HCT116 (cell line): ENCODE data around the gene SLC9A9. TPM values are rescaled to one million over a fixed set of nuclear protein-coding genes. Genes with fewer than 3 reads are reported as not detected.

Source experiments
- ATAC-seq: fragments of 200-7000 bp; cut with Tn5 transposase; 2 replicates; pipeline ENCODE4 v1.9.1; 2020; ENCODE audit warnings: mild to moderate bottlenecking, moderate library complexity
- BruUV-seq: library from RNA; stranded (reverse); fragments of 400-500 nt; replicated peaks from 2 replicates; lab custom pipeline; 2021; lab: Mats Ljungman, UMichigan
- CTCF ChIA-PET: fragments of 300-600 bp; sonication (Branson Sonifier 250); formaldehyde crosslinking; loops from one replicate; lab custom pipeline; 2021; ENCODE audit warnings: antibody characterized with exemption; lab: Charles Lee
- POLR2A ChIA-PET: fragments of 300-600, 350-600 bp; sonication (Branson Sonifier 250); formaldehyde crosslinking; loops from one replicate; lab custom pipeline; 2021; ENCODE audit warnings: antibody characterized with exemption; lab: Charles Lee
- RAD21 ChIA-PET, 2 experiments: fragments of 300-600 bp; sonication (Branson Sonifier 250); formaldehyde crosslinking; loops; one replicate each; lab custom pipeline; 2023; ENCODE audit warnings: low total read pairs in 2 of 2; ENCODE audit not compliant: uncharacterized antibody in 2 of 2, unreplicated experiment in 2 of 2, low non-redundant PET in 1 of 2; lab: Charles Lee
- DNase-seq: peaks from one replicate; pipeline ENCODE4 v3.0.0-alpha.2; 2010; ENCODE audit warnings: low read depth, low spot score
- H2AFZ ChIP-seq: fragments of 200-600 bp; shearing (Covaris generic), sonication (generic); 2 replicates; pipeline ENCODE4 v1.6.1; 2017; ENCODE audit warnings: low read depth, mixed run types, mixed read lengths, antibody characterized with exemption, low read length; ENCODE audit not compliant: poor library complexity, severe bottlenecking
- H3K27ac ChIP-seq: 2 replicates; pipeline ENCODE4 v1.5.1; 2012; ENCODE audit warnings: low read depth, low read length
- H3K27me3 ChIP-seq: fragments of 200-600 bp; sonication (generic); 2 replicates; pipeline ENCODE4 v1.6.1; 2016; ENCODE audit warnings: mixed run types, low read length, mixed read lengths; ENCODE audit not compliant: insufficient read depth
- H3K36me3 ChIP-seq, 2 experiments: fragments of 200-500 bp in 1 of 2; fragments of 200-600 bp in 1 of 2; sonication (Bioruptor generic) in 1 of 2; sonication (generic) in 1 of 2; 2 replicates each; pipeline versions ENCODE4 v1.5.1 to v1.6.1; 2014 to 2016; ENCODE audit warnings: low read length in 2 of 2, inconsistent platforms in 1 of 2, mixed read lengths in 1 of 2, mixed run types in 1 of 2; ENCODE audit not compliant: insufficient read depth in 2 of 2, control insufficient read depth in 1 of 2
- H3K4me1 ChIP-seq, 2 experiments: fragments of 200-600 bp in 1 of 2; sonication (generic) in 1 of 2; 2 replicates each; pipeline versions ENCODE4 v1.5.1 to v1.6.1; 2012 to 2017; ENCODE audit warnings: low read length in 2 of 2, inconsistent platforms in 1 of 2, mild to moderate bottlenecking in 1 of 2, mixed read lengths in 1 of 2, mixed run types in 1 of 2, moderate library complexity in 1 of 2; ENCODE audit not compliant: insufficient read depth in 2 of 2, control insufficient read depth in 1 of 2
- H3K4me2 ChIP-seq: fragments of 200-600 bp; sonication (generic); 2 replicates; pipeline ENCODE4 v1.6.1; 2017; ENCODE audit warnings: mixed run types, low read length, mixed read lengths
- H3K4me3 ChIP-seq, 2 experiments: fragments of 200-600 bp in 1 of 2; sonication (generic) in 1 of 2; replicated peaks in 1 of 2; 2 replicates each; pipeline ENCODE4 v1.5.1; 2011 to 2016; ENCODE audit warnings: low read length in 2 of 2, control low read depth in 1 of 2, low read depth in 1 of 2, mild to moderate bottlenecking in 1 of 2, mixed read lengths in 1 of 2, mixed run types in 1 of 2
- H3K79me2 ChIP-seq: fragments of 200-600 bp; sonication (generic); 2 replicates; pipeline ENCODE4 v1.6.1; 2017; ENCODE audit warnings: mild to moderate bottlenecking, mixed run types, low read length, moderate library complexity, mixed read lengths; ENCODE audit not compliant: insufficient read depth
- H3K9ac ChIP-seq: fragments of 200-600 bp; sonication (generic); 2 replicates; pipeline ENCODE4 v1.6.1; 2016; ENCODE audit warnings: low read length, mixed read lengths
- H3K9me2 ChIP-seq: fragments of 200-600 bp; sonication (generic), shearing (Covaris generic); 2 replicates; pipeline ENCODE4 v1.6.1; 2017; ENCODE audit warnings: mixed run types, mild to moderate bottlenecking, moderate library complexity; ENCODE audit not compliant: insufficient read depth
- H3K9me3 ChIP-seq, 2 experiments: fragments of 200-500 bp in 1 of 2; fragments of 200-600 bp in 1 of 2; sonication (Bioruptor generic) in 1 of 2; sonication (generic) in 1 of 2; 2 replicates each; pipeline ENCODE4 v1.6.1; 2014 to 2017; ENCODE audit warnings: low read length in 2 of 2, mixed read lengths in 2 of 2, inconsistent platforms in 1 of 2, low read depth in 1 of 2, mild to moderate bottlenecking in 1 of 2, mixed run types in 1 of 2, moderate library complexity in 1 of 2; ENCODE audit not compliant: control insufficient read depth in 1 of 2, insufficient read depth in 1 of 2
- H4K20me1 ChIP-seq: fragments of 200-600 bp; sonication (generic), shearing (Covaris generic); 2 replicates; pipeline ENCODE4 v1.6.1; 2017; ENCODE audit warnings: mixed run types, mild to moderate bottlenecking, moderate library complexity; ENCODE audit not compliant: insufficient read depth
- ATF3 ChIP-seq: IDR thresholded peaks from 2 replicates; pipeline ENCODE4 v1.6.1; 2012
- CTCF ChIP-seq, 3 experiments: fragments of 200-600 bp in 1 of 3; sonication (generic) in 1 of 3; IDR thresholded peaks in 2 of 3; conservative IDR thresholded peaks in 1 of 3; 2 replicates each; pipeline ENCODE4 v1.5.1; 2012 to 2017; ENCODE audit warnings: low read depth in 2 of 3, low read length in 2 of 3, antibody characterized with exemption in 1 of 3, borderline replicate concordance in 1 of 3, control low read depth in 1 of 3, mild to moderate bottlenecking in 1 of 3, mixed read lengths in 1 of 3, mixed run types in 1 of 3, moderate library complexity in 1 of 3; ENCODE audit not compliant: insufficient read depth in 1 of 3
- EGR1 ChIP-seq: IDR thresholded peaks from 2 replicates; pipeline ENCODE4 v1.6.1; 2012; ENCODE audit warnings: low read depth
- ELF1 ChIP-seq: IDR thresholded peaks from 2 replicates; pipeline ENCODE4 v1.6.1; 2012; ENCODE audit warnings: low read depth, borderline replicate concordance
- EZH2 ChIP-seq: fragments of 200-600 bp; sonication (generic); IDR thresholded peaks from 2 replicates; pipeline ENCODE4 v1.6.1; 2017; ENCODE audit warnings: antibody characterized with exemption, mixed run types
- EZH2phosphoT487 ChIP-seq: fragments of 200-600 bp; IDR thresholded peaks from 2 replicates; pipeline ENCODE4 v1.6.1; 2018; ENCODE audit warnings: antibody characterized with exemption, borderline replicate concordance
- FOSL1 ChIP-seq: IDR thresholded peaks from 2 replicates; pipeline ENCODE4 v1.6.1; 2012; ENCODE audit warnings: low read depth
- MAX ChIP-seq: IDR thresholded peaks from 2 replicates; pipeline ENCODE4 v1.6.1; 2012
- POLR2A ChIP-seq: IDR thresholded peaks from 2 replicates; pipeline ENCODE4 v1.7.0; 2011; ENCODE audit warnings: borderline replicate concordance; ENCODE audit not compliant: insufficient read depth, insufficient read length; ENCODE audit errors: extremely low read depth
- POLR2AphosphoS5 ChIP-seq: IDR thresholded peaks from 2 replicates; pipeline ENCODE4 v1.6.1; 2011; ENCODE audit warnings: mild to moderate bottlenecking, low read depth, low read length, moderate library complexity
- RAD21 ChIP-seq: IDR thresholded peaks from 2 replicates; pipeline ENCODE4 v1.6.1; 2012; ENCODE audit warnings: low read depth, mild to moderate bottlenecking
- TCF7L2 ChIP-seq: IDR thresholded peaks from 2 replicates; pipeline ENCODE4 v1.7.0; 2011; ENCODE audit warnings: borderline replicate concordance, inconsistent platforms; ENCODE audit not compliant: insufficient read depth, insufficient read length; ENCODE audit errors: extremely low read depth
- YY1 ChIP-seq: IDR thresholded peaks from 2 replicates; pipeline ENCODE4 v1.6.1; 2011; ENCODE audit warnings: low read length, low read depth, moderate library complexity, mild to moderate bottlenecking; ENCODE audit not compliant: insufficient replicate concordance; ENCODE audit errors: extremely low read depth
- ZBTB33 ChIP-seq: IDR thresholded peaks from 2 replicates; pipeline ENCODE4 v1.6.1; 2011; ENCODE audit warnings: mild to moderate bottlenecking, low read length, moderate library complexity; ENCODE audit not compliant: insufficient replicate concordance; ENCODE audit errors: extremely low read depth
- ZFX ChIP-seq: fragments of 450-650 bp; IDR thresholded peaks from 2 replicates; pipeline ENCODE4 v1.6.1; 2017
- ZNF274 ChIP-seq: fragments of 200-500 bp; sonication (Bioruptor generic); IDR thresholded peaks from 2 replicates; pipeline ENCODE4 v1.6.1; 2014; ENCODE audit warnings: mild to moderate bottlenecking, low read depth, low read length, inconsistent platforms
- intact Hi-C: fragments of 100-400 bp; cut with micrococcal nuclease; formaldehyde crosslinking; loops from 2 replicates; pipeline ENCODE4 v1.10.0; 2022
- total RNA-seq: library from RNA; stranded (reverse); gene quantifications from one replicate; pipeline ENCODE4 v1.2.1, GENCODE V29; 2021; ENCODE audit not compliant: unreplicated experiment

Gene SLC9A9
- total RNA-seq, 1 experiment from 2014 or later, result 0.20 TPM

GRCh38 chr3:143329567-143330211, 518.6 kb downstream of the SLC9A9 start:
- intact Hi-C loops, result no loop called here
- Histone ChIP-seq H3K27ac (no peak overlapping the region), H3K9me2 (no peaks in the 10 kb centered on the region), H3K4me3 (no peak overlapping the region), H3K4me2 (no peak overlapping the region), H4K20me1 (no peaks in the 10 kb centered on the region), H3K27me3 (0 out of 2 replicates have a peak, but pooled peaks cover 4% of the 10 kb centered on the region), H2AFZ (no peak overlapping the region), H3K36me3 (no peaks in the 10 kb centered on the region), H3K79me2 (no peaks in the 10 kb centered on the region), H3K9ac (no peak overlapping the region), H3K9me3 (no peaks in the 10 kb centered on the region), H3K4me1 (no peaks in the 10 kb centered on the region)
- no peak for ATAC-seq
- ChIA-PET RAD21 (no interaction called here), POLR2A (interaction anchor here (0.6 kb wide), 1 partner anchor 349 kb away, joined by 5 read pairs; no protein-coding TSS in a partner anchor), CTCF (no interaction called here)
- no peak for DNase-seq
- BruUV-seq, result no TSS peak
- TF ChIP-seq RAD21 (no peak), CTCF (IDR thresholded peaks at IDR 0.05 in 2 of 3, conservative IDR thresholded peaks at IDR 0.05 in 1 of 3; ENCODE audit: borderline replicate concordance in 1 of 3, insufficient read depth in 1 of 3, low read depth in 2 of 3, low read length in 2 of 3) (no peak), EZH2phosphoT487 (no peak), ELF1 (no peak), ZBTB33 (no peak), FOSL1 (no peak), YY1 (no peak), ZFX (no peak), ZNF274 (no peak), MAX (no peak), TCF7L2 (no peak), POLR2AphosphoS5 (no peak), POLR2A (no peak), ATF3 (no peak), EZH2 (no peak), EGR1 (no peak)
